ENCODE results near the gene INPP5K.

The INPP5K gene

GRCh38 chr17:1495265-1495989 is 21.0 kb downstream of the INPP5K start:
- Histone ChIP-seq H3K4me3 (ENCODE audit: low read length) (no peak overlapping the region), H3K9me2 (replicated peaks; ENCODE audit: control insufficient read depth, low read length) (no peaks in the 10 kb centered on the region), H3K79me2 (ENCODE audit: control insufficient read depth, low read length) (no peaks in the 10 kb centered on the region), H3K9me3 (ENCODE audit: control insufficient read depth, insufficient read depth, low read length) (no peaks in the 10 kb centered on the region), H4K20me1 (ENCODE audit: control insufficient read depth, insufficient read depth, low read depth, low read length) (no peaks in the 10 kb centered on the region), H3K4me1 (ENCODE audit: control insufficient read depth, low read length) (peaks cover 23% of the 10 kb centered on the region), H3K36me3 (ENCODE audit: control insufficient read depth, low read length) (no peaks in the 10 kb centered on the region), H3K4me2 (ENCODE audit: low read length) (no peak overlapping the region), H3K27ac (ENCODE audit: low read depth, low read length) (no peak overlapping the region), H3K27me3 (ENCODE audit: control insufficient read depth, low read length) (peaks cover 12% of the 10 kb centered on the region), H3F3A (ENCODE audit: control insufficient read depth, insufficient read depth) (peaks cover 1% of the 10 kb centered on the region; the same call in 1 of the 2 replicates)
- no peak for TF ChIP-seq CTCF (IDR thresholded peaks at IDR 0.05; ENCODE audit: low read depth, low read length, poor library complexity, severe bottlenecking)
- TF ChIP-seq EZH2phosphoT487 (IDR thresholded peaks at IDR 0.05; ENCODE audit: borderline replicate concordance, low read length), result no peak

- Histone ChIP-seq H3K9me2 (replicated peaks; ENCODE audit: control insufficient read depth, low read length) (no peaks in the 10 kb centered on the region), H3K79me2 (ENCODE audit: control insufficient read depth, low read length) (no peaks in the 10 kb centered on the region), H3K4me1 (ENCODE audit: control insufficient read depth, low read length) (peaks cover 29% of the 10 kb centered on the region), H4K20me1 (ENCODE audit: control insufficient read depth, insufficient read depth, low read depth, low read length) (no peaks in the 10 kb centered on the region), H3F3A (ENCODE audit: control insufficient read depth, insufficient read depth) (peaks cover 3% of the 10 kb centered on the region; the same call in 1 of the 2 replicates), H3K36me3 (ENCODE audit: control insufficient read depth, low read length) (no peaks in the 10 kb centered on the region), H3K4me2 (ENCODE audit: low read length) (no peak overlapping the region), H3K27me3 (ENCODE audit: control insufficient read depth, low read length) (peaks cover 12% of the 10 kb centered on the region), H3K27ac (ENCODE audit: low read depth, low read length) (no peak overlapping the region), H3K4me3 (ENCODE audit: low read length) (no peak overlapping the region), H3K9me3 (ENCODE audit: control insufficient read depth, insufficient read depth, low read length) (no peaks in the 10 kb centered on the region)
- TF ChIP-seq CTCF (IDR thresholded peaks at IDR 0.05; ENCODE audit: low read depth, low read length, poor library complexity, severe bottlenecking), result no peak
- no peak for TF ChIP-seq EZH2phosphoT487 (IDR thresholded peaks at IDR 0.05; ENCODE audit: borderline replicate concordance, low read length)
These were observed 21.6 kb downstream of the INPP5K start for GRCh38 chr17:1494736-1495253.

GRCh38 chr17:1494203-1494602 is 22.2 kb downstream of the INPP5K start:
- H3K9me3 ChIP-seq (ENCODE audit: control insufficient read depth, insufficient read depth, low read length), result no peaks in the 10 kb centered on the region
- H4K20me1 ChIP-seq (ENCODE audit: control insufficient read depth, insufficient read depth, low read depth, low read length), result no peaks in the 10 kb centered on the region
- no peak overlapping the region for H3K4me3 ChIP-seq (ENCODE audit: low read length)
- no peak overlapping the region for H3K4me2 ChIP-seq (ENCODE audit: low read length)
- TF ChIP-seq EZH2phosphoT487 (IDR thresholded peaks at IDR 0.05; ENCODE audit: borderline replicate concordance, low read length), result no peak
- no peak for TF ChIP-seq CTCF (IDR thresholded peaks at IDR 0.05; ENCODE audit: low read depth, low read length, poor library complexity, severe bottlenecking)
- H3K79me2 ChIP-seq (ENCODE audit: control insufficient read depth, low read length), result no peaks in the 10 kb centered on the region
- H3F3A ChIP-seq (ENCODE audit: control insufficient read depth, insufficient read depth), result peaks cover 3% of the 10 kb centered on the region; the same call in 1 of the 2 replicates
- no peaks in the 10 kb centered on the region for H3K9me2 ChIP-seq (replicated peaks; ENCODE audit: control insufficient read depth, low read length)
- peaks cover 31% of the 10 kb centered on the region for H3K4me1 ChIP-seq (ENCODE audit: control insufficient read depth, low read length)
- H3K27me3 ChIP-seq (ENCODE audit: control insufficient read depth, low read length), result peaks cover 12% of the 10 kb centered on the region
- no peak overlapping the region for H3K27ac ChIP-seq (ENCODE audit: low read depth, low read length)
- H3K36me3 ChIP-seq (ENCODE audit: control insufficient read depth, low read length), result no peaks in the 10 kb centered on the region

All from DOHH2 (cell line).